ENCODE results near the gene TLX2.
"Not testable (repeated sequence)": the region's sequence is repeated elsewhere in the genome, so short reads cannot be mapped to it uniquely, and the experiment has no call there.

Gene TLX2

GRCh38 chr2:74560591-74560990, 46.3 kb downstream of the TLX2 start:
- TF ChIP-seq EZH2phosphoT487 (IDR thresholded peaks at IDR 0.05; ENCODE audit: low read depth) (no peak), CTCF (IDR thresholded peaks at IDR 0.05; ENCODE audit: low read depth, low read length) (no peak)
- H3K36me3 ChIP-seq (replicated peaks; ENCODE audit: low read depth, low read length): no peaks in the 10 kb centered on the region
- no peak overlapping the region for H2AFZ ChIP-seq (ENCODE audit: low read depth, low read length)
- no peak overlapping the region for H3K4me2 ChIP-seq (ENCODE audit: low read length)
- H3K9ac ChIP-seq (ENCODE audit: low read length): no peak overlapping the region
- no peak overlapping the region for H3K4me3 ChIP-seq (ENCODE audit: low read length)
- peaks cover 12% of the 10 kb centered on the region for H3K27me3 ChIP-seq (ENCODE audit: low read depth, low read length)
- H4K20me1 ChIP-seq (ENCODE audit: insufficient read depth, low read length): no peaks in the 10 kb centered on the region
- peaks cover 2% of the 10 kb centered on the region for H3K4me1 ChIP-seq (ENCODE audit: low read length)
- H3K79me2 ChIP-seq (ENCODE audit: low read length): no peaks in the 10 kb centered on the region
- H3K9me3 ChIP-seq (ENCODE audit: insufficient read depth, low read length): no peaks in the 10 kb centered on the region
- no peak overlapping the region for H3K27ac ChIP-seq (ENCODE audit: low read length)

- peaks cover 12% of the 10 kb centered on the region for H3K27me3 ChIP-seq (ENCODE audit: low read depth, low read length)
- not testable (repeated sequence) for H3K9ac ChIP-seq (ENCODE audit: low read length); H3K79me2 ChIP-seq (ENCODE audit: low read length); H3K4me2 ChIP-seq (ENCODE audit: low read length); H3K9me3 ChIP-seq (ENCODE audit: insufficient read depth, low read length); H3K36me3 ChIP-seq (replicated peaks; ENCODE audit: low read depth, low read length); H3K4me1 ChIP-seq (ENCODE audit: low read length); H4K20me1 ChIP-seq (ENCODE audit: insufficient read depth, low read length); H3K27ac ChIP-seq (ENCODE audit: low read length); H3K4me3 ChIP-seq (ENCODE audit: low read length); H2AFZ ChIP-seq (ENCODE audit: low read depth, low read length)
Observed at GRCh38 chr2:74561022-74561421, 46.8 kb downstream of the TLX2 start.

- H3K4me2 ChIP-seq (ENCODE audit: low read length): no peak overlapping the region
- H3K79me2 ChIP-seq (ENCODE audit: low read length): no peaks in the 10 kb centered on the region
- H3K9ac ChIP-seq (ENCODE audit: low read length): no peak overlapping the region
- no peaks in the 10 kb centered on the region for H3K9me3 ChIP-seq (ENCODE audit: insufficient read depth, low read length)
- no peak for TF ChIP-seq CTCF (IDR thresholded peaks at IDR 0.05; ENCODE audit: low read depth, low read length)
- no peak for TF ChIP-seq EZH2phosphoT487 (IDR thresholded peaks at IDR 0.05; ENCODE audit: low read depth)
- no peak overlapping the region for H2AFZ ChIP-seq (ENCODE audit: low read depth, low read length)
- no peak overlapping the region for H3K27ac ChIP-seq (ENCODE audit: low read length)
- H3K36me3 ChIP-seq (replicated peaks; ENCODE audit: low read depth, low read length): no peaks in the 10 kb centered on the region
- no peaks in the 10 kb centered on the region for H4K20me1 ChIP-seq (ENCODE audit: insufficient read depth, low read length)
- peaks cover 10% of the 10 kb centered on the region for H3K4me1 ChIP-seq (ENCODE audit: low read length)
- peaks cover 12% of the 10 kb centered on the region for H3K27me3 ChIP-seq (ENCODE audit: low read depth, low read length)
- no peak overlapping the region for H3K4me3 ChIP-seq (ENCODE audit: low read length)
Observed at GRCh38 chr2:74562126-74562775, 48.0 kb downstream of the TLX2 start.

- Histone ChIP-seq H3K79me2 (ENCODE audit: low read length) (no peaks in the 10 kb centered on the region), H3K9me3 (ENCODE audit: insufficient read depth, low read length) (no peaks in the 10 kb centered on the region), H3K36me3 (replicated peaks; ENCODE audit: low read depth, low read length) (no peaks in the 10 kb centered on the region), H4K20me1 (ENCODE audit: insufficient read depth, low read length) (no peaks in the 10 kb centered on the region), H3K27ac (ENCODE audit: low read length) (no peak overlapping the region), H3K4me1 (ENCODE audit: low read length) (peaks cover 12% of the 10 kb centered on the region), H2AFZ (ENCODE audit: low read depth, low read length) (no peak overlapping the region), H3K9ac (ENCODE audit: low read length) (no peak overlapping the region), H3K4me2 (ENCODE audit: low read length) (no peak overlapping the region), H3K4me3 (ENCODE audit: low read length) (no peak overlapping the region), H3K27me3 (ENCODE audit: low read depth, low read length) (peaks cover 15% of the 10 kb centered on the region)
- TF ChIP-seq CTCF (IDR thresholded peaks at IDR 0.05; ENCODE audit: low read depth, low read length): no peak
- TF ChIP-seq EZH2phosphoT487 (IDR thresholded peaks at IDR 0.05; ENCODE audit: low read depth): no peak
Observed at GRCh38 chr2:74564222-74564621, 50.0 kb downstream of the TLX2 start.
